NCI-H1417 treated with DMSO at 0.1 percent for 48 hours (cell line): Measurements from ENCODE around the gene BAAT.

Experiments used
- DNase-seq: peaks from one replicate; lab custom pipeline; 2025; lab: John Stamatoyannopoulos, UW

The BAAT gene

GRCh38 chr9:101398068-101398929 is 13.5 kb upstream of the BAAT start, which contains the start of the genes MRPL50 and ZNF189:
Gene MRPL50, minus strand, starts transcription at chr9:101398618. Its CDS starts 26 bp downstream, at chr9:101398592.
Gene ZNF189, plus strand, starts transcription at chr9:101398851. Its CDS starts 306 bp downstream, at chr9:101399157.
- peak; percentile 96 for DNase-seq

GRCh38 chr9:101397746-101398067 is 12.9 kb upstream of the BAAT start:
- DNase-seq: no peak

GRCh38 chr9:101394687-101395086 is 9.9 kb upstream of the BAAT start:
- DNase-seq: no peak

- DNase-seq: no peak
These were observed 8.3 kb upstream of the BAAT start for GRCh38 chr9:101393135-101393534.

GRCh38 chr9:101388507-101388993 is 3.7 kb upstream of the BAAT start:
- DNase-seq: no peak

GRCh38 chr9:101387871-101388506 is 3.2 kb upstream of the BAAT start:
- peak; percentile 49 for DNase-seq

GRCh38 chr9:101383361-101383760 is 1.4 kb downstream of the BAAT start:
- DNase-seq: no peak

GRCh38 chr9:101381833-101382342 is 2.9 kb downstream of the BAAT start:
- no peak for DNase-seq

- no peak for DNase-seq
These were observed 3.7 kb downstream of the BAAT start for GRCh38 chr9:101381118-101381517.

GRCh38 chr9:101380295-101380694 is 4.5 kb downstream of the BAAT start:
- DNase-seq: no peak

- no peak for DNase-seq
These were observed 8.5 kb downstream of the BAAT start for GRCh38 chr9:101376111-101376848.

GRCh38 chr9:101375546-101375945 is 9.3 kb downstream of the BAAT start:
- DNase-seq: no peak

- DNase-seq: no peak
These were observed 12.3 kb downstream of the BAAT start for GRCh38 chr9:101372327-101373118.

- no peak for DNase-seq
These were observed 13.0 kb downstream of the BAAT start for GRCh38 chr9:101371813-101372212.

- DNase-seq: no peak
These were observed 14.8 kb downstream of the BAAT start for GRCh38 chr9:101369884-101370531.

- no peak for DNase-seq
These were observed 15.5 kb downstream of the BAAT start for GRCh38 chr9:101369286-101369685.

GRCh38 chr9:101367323-101367722 is 17.5 kb downstream of the BAAT start:
- no peak for DNase-seq

GRCh38 chr9:101366038-101366756 is 18.6 kb downstream of the BAAT start:
- no peak for DNase-seq

- no peak for DNase-seq
These were observed 19.6 kb downstream of the BAAT start for GRCh38 chr9:101365181-101365580.

GRCh38 chr9:101362450-101362849 is 22.4 kb downstream of the BAAT start:
- DNase-seq: no peak
